ENCODE results near the gene PCDHA2.
A peak's percentile ranks its signal among the peaks of the same experiment; 100 is the strongest.
"Not testable (repeated sequence)": the region's sequence is repeated elsewhere in the genome, so short reads cannot be mapped to it uniquely, and the experiment has no call there.

PCDHA2 gene

DNA sequence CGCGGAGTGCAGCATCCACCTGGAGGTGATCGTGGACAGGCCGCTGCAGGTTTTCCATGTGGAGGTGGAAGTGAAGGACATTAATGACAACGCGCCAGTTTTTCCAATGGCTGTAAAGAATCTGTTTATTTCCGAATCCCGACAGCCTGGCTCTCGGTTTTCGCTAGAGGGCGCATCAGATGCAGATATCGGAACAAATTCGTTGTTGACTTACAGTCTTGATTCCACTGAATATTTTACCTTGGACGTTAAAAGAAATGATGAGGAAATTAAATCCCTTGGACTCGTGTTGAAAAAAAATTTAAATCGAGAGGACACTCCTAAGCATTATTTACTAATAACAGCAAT lies 6.8 kb downstream of the PCDHA2 start:
- Histone ChIP-seq H3K36me3 (ENCODE audit: insufficient read depth, low read length) (no peaks in the 10 kb centered on the region), H3K4me1 (ENCODE audit: insufficient read depth, low read length) (no peaks in the 10 kb centered on the region), H3K9ac (ENCODE audit: low read depth, low read length) (no peak overlapping the region), H3K9me3 (ENCODE audit: control insufficient read depth, insufficient read depth, low read length) (peaks cover 5% of the 10 kb centered on the region; the same call in 1 of the 2 replicates)

DNA sequence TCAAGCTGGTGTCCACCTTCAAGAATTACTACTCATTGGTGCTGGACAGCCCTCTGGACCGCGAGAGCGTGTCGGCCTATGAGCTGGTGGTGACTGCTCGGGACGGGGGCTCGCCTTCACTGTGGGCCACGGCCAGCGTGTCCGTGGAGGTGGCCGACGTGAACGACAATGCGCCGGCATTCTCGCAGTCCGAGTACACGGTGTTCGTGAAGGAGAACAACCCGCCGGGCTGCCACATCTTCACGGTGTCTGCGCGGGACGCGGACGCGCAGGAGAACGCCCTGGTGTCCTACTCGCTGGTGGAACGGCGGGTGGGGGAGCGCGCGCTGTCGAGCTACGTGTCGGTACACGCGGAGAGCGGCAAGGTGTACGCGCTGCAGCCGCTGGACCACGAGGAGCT lies 7.7 kb downstream of the PCDHA2 start:
- H3K9ac ChIP-seq (ENCODE audit: low read depth, low read length); H3K4me1 ChIP-seq (ENCODE audit: insufficient read depth, low read length); H3K36me3 ChIP-seq (ENCODE audit: insufficient read depth, low read length); H3K9me3 ChIP-seq (ENCODE audit: control insufficient read depth, insufficient read depth, low read length): not testable (repeated sequence)

DNA sequence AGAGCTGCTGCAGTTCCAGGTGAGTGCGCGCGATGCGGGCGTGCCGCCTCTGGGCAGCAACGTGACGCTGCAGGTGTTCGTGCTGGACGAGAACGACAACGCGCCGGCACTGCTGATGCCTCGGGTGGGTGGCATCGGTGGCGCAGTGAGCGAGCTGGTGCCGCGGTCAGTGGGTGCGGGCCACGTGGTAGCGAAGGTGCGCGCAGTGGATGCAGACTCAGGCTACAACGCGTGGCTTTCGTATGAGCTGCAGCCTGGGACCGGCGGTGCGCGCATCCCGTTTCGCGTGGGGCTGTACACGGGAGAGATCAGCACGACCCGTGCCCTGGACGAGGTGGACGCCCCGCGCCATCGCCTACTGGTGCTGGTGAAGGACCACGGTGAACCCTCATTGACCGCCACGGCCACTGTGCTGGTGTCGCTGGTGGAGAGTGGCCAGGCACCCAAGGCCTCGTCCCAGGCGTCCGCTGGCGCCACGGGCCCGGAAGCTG lies 8.2 kb downstream of the PCDHA2 start:
- Histone ChIP-seq H3K36me3 (ENCODE audit: insufficient read depth, low read length) (no peaks in the 10 kb centered on the region), H3K9me3 (ENCODE audit: control insufficient read depth, insufficient read depth, low read length) (peaks cover 5% of the 10 kb centered on the region; the same call in 1 of the 2 replicates), H3K4me1 (ENCODE audit: insufficient read depth, low read length) (no peaks in the 10 kb centered on the region), H3K9ac (ENCODE audit: low read depth, low read length) (no peak overlapping the region)

DNA sequence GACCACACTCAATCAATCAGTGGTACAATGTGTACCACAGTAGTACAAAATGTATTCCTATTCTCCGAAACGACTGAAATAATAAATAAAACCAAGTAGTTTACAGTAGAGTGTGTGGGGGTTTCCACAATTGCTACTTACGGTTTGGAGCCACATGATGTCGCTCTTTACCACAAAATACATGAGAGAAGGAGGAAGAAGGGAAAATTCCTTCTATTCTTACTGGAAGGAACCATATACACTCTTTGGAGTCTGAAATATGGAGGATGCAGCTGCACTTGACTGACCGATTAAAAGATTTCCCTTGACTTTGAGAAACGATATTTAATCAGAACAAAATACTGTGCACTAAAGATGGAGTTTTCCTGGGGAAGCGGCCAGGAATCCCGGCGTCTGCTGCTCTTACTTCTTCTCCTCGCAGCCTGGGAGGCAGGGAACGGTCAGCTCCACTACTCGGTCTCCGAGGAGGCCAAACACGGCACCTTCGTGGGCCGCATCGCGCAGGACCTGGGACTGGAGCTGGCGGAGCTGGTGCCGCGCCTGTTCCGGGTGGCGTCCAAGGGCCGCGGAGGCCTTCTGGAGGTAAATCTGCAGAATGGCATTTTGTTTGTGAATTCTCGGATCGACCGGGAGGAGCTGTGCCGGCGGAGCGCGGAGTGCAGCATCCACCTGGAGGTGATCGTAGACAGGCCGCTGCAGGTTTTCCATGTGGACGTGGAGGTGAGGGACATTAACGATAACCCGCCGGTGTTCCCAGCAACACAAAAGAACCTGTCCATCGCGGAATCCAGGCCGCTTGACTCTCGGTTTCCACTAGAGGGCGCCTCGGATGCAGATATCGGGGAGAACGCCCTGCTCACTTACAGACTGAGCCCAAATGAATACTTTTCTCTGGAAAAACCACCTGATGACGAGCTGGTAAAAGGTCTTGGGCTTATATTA lies 12.5 kb downstream of the PCDHA2 start, which contains the start of gene PCDHA4:
Gene PCDHA4, plus strand, starts transcription at position 235 of the 942 bp plus-strand sequence.
- no peaks in the 10 kb centered on the region for H3K4me1 ChIP-seq (ENCODE audit: insufficient read depth, low read length)
- H3K9ac ChIP-seq (ENCODE audit: low read depth, low read length), result peak within 1 kb of the TSS; percentile 67

DNA sequence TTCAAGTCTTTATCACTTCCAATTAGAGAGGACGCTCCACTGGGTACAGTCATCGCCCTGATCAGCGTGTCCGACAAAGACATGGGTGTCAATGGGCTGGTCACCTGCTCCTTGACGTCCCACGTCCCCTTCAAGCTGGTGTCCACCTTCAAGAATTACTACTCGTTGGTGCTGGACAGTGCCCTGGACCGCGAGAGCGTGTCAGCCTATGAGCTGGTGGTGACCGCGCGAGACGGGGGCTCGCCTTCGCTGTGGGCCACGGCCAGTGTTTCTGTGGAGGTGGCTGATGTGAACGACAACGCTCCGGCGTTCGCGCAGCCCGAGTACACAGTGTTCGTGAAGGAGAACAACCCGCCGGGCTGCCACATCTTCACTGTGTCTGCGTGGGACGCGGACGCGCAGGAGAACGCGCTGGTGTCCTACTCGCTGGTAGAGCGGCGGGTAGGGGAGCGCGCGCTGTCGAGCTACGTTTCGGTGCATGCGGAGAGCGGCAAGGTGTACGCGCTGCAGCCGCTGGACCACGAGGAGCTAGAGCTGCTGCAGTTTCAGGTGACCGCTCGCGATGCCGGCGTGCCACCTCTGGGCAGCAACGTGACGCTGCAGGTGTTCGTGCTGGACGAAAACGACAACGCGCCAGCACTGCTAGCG lies 13.7 kb downstream of the PCDHA2 start:
- H3K36me3 ChIP-seq (ENCODE audit: insufficient read depth, low read length), result not testable (repeated sequence)

More for the DNA sequence above, 12.5 kb downstream of the PCDHA2 start, which contains the start of gene PCDHA4:
- 0 out of 2 replicates have a peak, but pooled peaks cover under 1% of the 10 kb centered on the region for H3K9me3 ChIP-seq (ENCODE audit: control insufficient read depth, insufficient read depth, low read length)
- no peaks in the 10 kb centered on the region for H3K36me3 ChIP-seq (ENCODE audit: insufficient read depth, low read length)

DNA sequence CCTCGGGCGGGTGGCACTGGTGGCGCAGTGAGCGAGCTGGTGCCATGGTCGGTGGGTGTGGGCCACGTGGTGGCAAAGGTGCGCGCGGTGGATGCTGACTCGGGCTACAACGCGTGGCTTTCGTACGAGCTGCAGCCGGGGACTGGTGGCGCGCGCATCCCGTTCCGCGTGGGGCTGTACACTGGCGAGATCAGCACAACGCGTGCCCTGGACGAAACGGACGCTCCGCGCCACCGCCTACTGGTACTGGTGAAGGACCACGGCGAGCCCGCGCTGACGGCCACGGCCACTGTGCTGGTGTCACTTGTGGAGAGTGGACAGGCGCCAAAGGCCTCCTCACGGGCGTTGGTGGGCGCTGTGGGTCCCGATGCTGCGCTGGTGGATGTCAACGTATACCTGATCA lies 14.2 kb downstream of the PCDHA2 start:
- Histone ChIP-seq H3K36me3 (ENCODE audit: insufficient read depth, low read length) (no peaks in the 10 kb centered on the region), H3K9ac (ENCODE audit: low read depth, low read length) (no peak overlapping the region), H3K4me1 (ENCODE audit: insufficient read depth, low read length) (no peaks in the 10 kb centered on the region), H3K9me3 (ENCODE audit: control insufficient read depth, insufficient read depth, low read length) (no peaks in the 10 kb centered on the region)

More for the DNA sequence above, 13.7 kb downstream of the PCDHA2 start:
- not testable (repeated sequence) for H3K4me1 ChIP-seq (ENCODE audit: insufficient read depth, low read length); H3K9ac ChIP-seq (ENCODE audit: low read depth, low read length); H3K9me3 ChIP-seq (ENCODE audit: control insufficient read depth, insufficient read depth, low read length)

DNA sequence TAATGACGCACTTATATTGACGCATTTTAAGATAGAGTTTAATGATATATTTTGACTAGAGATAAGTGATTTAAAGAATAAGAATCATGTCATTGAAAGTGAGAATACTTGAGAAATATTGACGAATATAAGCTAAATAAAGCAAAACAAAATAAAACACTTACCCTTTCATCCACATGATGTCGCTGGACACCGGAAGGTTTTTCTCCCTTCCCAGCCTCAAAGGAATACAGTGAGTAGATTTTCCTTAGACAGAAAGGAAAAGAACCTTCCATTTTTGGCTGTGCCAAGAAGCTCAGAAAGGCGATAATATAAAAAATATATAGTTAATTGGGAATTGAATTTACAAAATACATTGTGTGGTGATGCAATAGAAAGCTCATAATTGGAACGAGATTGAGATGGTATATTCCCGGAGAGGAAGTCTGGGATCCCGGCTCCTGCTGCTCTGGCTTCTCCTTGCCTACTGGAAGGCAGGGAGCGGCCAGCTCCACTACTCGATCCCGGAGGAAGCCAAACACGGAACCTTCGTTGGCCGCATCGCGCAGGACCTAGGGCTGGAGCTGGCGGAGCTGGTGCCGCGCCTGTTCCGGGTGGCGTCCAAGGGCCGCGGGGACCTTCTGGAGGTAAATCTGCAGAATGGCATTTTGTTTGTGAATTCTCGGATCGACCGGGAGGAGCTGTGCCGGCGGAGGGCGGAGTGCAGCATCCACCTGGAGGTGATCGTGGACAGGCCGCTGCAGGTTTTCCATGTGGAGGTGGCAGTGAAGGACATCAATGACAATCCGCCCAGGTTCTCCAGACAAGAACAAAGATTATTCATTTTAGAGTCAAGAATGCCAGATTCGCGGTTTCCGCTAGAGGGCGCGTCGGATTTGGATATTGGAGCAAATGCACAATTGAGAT lies 27.0 kb downstream of the PCDHA2 start, which contains the start of gene PCDHA5:
Gene PCDHA5, plus strand, starts transcription at position 239 of the 906 bp plus-strand sequence.
- H3K9me3 ChIP-seq (ENCODE audit: control insufficient read depth, insufficient read depth, low read length), result no peaks in the 10 kb centered on the region
- H3K4me1 ChIP-seq (ENCODE audit: insufficient read depth, low read length), result no peaks in the 10 kb centered on the region
- H3K9ac ChIP-seq (ENCODE audit: low read depth, low read length), result no peak within 1 kb of the TSS
- no peaks in the 10 kb centered on the region for H3K36me3 ChIP-seq (ENCODE audit: insufficient read depth, low read length)

DNA sequence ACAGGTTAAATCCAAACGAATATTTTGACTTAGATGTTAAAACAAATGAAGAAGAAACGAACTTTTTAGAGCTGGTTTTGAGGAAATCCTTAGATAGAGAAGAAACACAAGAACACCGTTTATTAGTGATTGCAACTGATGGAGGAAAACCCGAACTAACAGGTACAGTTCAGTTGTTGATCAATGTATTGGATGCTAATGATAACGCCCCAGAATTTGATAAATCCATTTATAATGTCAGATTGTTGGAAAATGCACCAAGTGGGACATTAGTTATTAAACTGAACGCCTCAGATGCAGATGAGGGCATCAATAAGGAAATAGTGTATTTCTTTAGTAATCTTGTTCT lies 27.6 kb downstream of the PCDHA2 start:
- Histone ChIP-seq H3K9me3 (ENCODE audit: control insufficient read depth, insufficient read depth, low read length) (no peaks in the 10 kb centered on the region), H3K9ac (ENCODE audit: low read depth, low read length) (no peak overlapping the region), H3K36me3 (ENCODE audit: insufficient read depth, low read length) (no peaks in the 10 kb centered on the region), H3K4me1 (ENCODE audit: insufficient read depth, low read length) (no peaks in the 10 kb centered on the region)

DNA sequence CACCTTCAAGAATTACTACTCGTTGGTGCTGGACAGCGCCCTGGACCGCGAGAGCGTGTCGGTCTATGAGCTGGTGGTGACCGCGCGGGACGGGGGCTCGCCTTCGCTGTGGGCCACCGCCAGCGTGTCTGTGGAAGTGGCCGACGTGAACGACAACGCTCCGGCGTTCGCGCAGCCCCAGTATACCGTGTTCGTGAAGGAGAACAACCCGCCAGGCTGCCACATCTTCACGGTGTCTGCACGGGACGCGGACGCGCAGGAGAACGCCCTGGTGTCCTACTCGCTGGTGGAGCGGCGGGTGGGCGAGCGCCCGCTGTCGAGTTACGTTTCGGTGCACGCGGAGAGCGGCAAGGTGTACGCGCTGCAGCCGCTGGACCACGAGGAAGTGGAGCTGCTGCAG lies 28.3 kb downstream of the PCDHA2 start:
- not testable (repeated sequence) for H3K9ac ChIP-seq (ENCODE audit: low read depth, low read length); H3K4me1 ChIP-seq (ENCODE audit: insufficient read depth, low read length); H3K9me3 ChIP-seq (ENCODE audit: control insufficient read depth, insufficient read depth, low read length); H3K36me3 ChIP-seq (ENCODE audit: insufficient read depth, low read length)

DNA sequence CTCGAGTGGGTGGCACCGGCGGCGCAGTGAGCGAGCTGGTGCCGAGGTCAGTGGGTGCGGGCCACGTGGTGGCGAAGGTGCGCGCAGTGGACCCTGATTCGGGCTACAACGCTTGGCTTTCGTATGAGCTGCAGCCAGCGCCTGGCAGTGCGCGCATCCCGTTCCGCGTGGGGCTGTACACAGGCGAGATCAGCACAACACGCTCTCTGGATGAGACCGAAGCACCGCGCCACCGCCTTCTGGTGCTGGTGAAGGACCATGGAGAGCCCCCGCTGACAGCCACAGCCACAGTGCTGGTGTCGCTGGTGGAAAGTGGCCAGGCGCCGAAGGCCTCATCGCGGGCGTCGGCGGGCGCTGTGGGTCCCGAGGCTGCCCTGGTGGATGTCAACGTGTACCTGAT lies 28.8 kb downstream of the PCDHA2 start:
- Histone ChIP-seq H3K36me3 (ENCODE audit: insufficient read depth, low read length) (no peaks in the 10 kb centered on the region), H3K4me1 (ENCODE audit: insufficient read depth, low read length) (no peaks in the 10 kb centered on the region), H3K9me3 (ENCODE audit: control insufficient read depth, insufficient read depth, low read length) (no peaks in the 10 kb centered on the region), H3K9ac (ENCODE audit: low read depth, low read length) (no peak overlapping the region)

DNA sequence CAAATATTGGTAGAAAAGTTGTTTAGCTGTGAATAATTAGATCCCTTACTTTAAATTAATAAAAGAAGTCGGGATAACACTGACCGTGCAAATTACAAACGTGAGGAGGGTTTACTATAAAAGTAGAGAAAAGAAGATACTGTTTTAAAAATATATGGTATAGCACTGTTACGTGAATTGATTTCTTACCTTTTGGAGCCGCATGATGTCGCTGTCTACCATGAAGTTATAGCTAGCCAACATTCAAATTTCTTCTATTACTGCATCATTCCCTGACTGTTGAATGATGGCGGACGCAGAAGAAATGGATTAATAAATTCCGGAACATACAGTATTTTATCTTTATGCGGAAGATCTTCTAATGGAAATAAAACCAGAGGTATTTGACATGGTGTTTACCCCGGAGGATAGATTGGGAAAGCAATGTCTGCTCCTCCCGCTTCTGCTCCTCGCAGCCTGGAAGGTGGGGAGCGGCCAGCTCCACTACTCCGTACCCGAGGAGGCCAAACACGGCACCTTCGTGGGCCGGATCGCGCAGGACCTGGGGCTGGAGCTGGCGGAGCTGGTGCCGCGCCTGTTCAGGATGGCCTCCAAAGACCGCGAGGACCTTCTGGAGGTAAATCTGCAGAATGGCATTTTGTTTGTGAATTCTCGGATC lies 33.2 kb downstream of the PCDHA2 start, which contains the start of gene PCDHA6:
Gene PCDHA6, plus strand, starts transcription at position 257 of the 658 bp plus-strand sequence. Its CDS starts 132 bp downstream, at position 389.
- H3K9ac ChIP-seq (ENCODE audit: low read depth, low read length), result peak within 1 kb of the TSS; percentile 48
- H3K9me3 ChIP-seq (ENCODE audit: control insufficient read depth, insufficient read depth, low read length), result no peaks in the 10 kb centered on the region
- H3K36me3 ChIP-seq (ENCODE audit: insufficient read depth, low read length), result no peaks in the 10 kb centered on the region
- no peaks in the 10 kb centered on the region for H3K4me1 ChIP-seq (ENCODE audit: insufficient read depth, low read length)

DNA sequence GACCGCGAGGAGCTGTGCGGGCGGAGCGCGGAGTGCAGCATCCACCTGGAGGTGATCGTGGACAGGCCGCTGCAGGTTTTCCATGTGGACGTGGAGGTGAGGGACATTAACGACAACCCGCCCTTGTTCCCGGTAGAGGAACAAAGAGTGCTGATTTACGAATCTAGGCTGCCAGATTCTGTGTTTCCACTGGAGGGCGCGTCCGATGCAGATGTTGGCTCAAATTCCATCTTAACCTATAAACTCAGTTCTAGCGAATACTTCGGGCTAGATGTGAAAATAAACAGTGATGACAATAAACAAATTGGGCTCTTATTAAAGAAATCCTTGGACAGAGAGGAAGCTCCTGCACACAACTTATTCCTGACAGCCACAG lies 33.7 kb downstream of the PCDHA2 start:
- Histone ChIP-seq H3K36me3 (ENCODE audit: insufficient read depth, low read length) (no peaks in the 10 kb centered on the region), H3K9ac (ENCODE audit: low read depth, low read length) (peak overlapping the region; percentile 48; the same call in 1 of the 2 replicates), H3K9me3 (ENCODE audit: control insufficient read depth, insufficient read depth, low read length) (no peaks in the 10 kb centered on the region), H3K4me1 (ENCODE audit: insufficient read depth, low read length) (no peaks in the 10 kb centered on the region)

DNA sequence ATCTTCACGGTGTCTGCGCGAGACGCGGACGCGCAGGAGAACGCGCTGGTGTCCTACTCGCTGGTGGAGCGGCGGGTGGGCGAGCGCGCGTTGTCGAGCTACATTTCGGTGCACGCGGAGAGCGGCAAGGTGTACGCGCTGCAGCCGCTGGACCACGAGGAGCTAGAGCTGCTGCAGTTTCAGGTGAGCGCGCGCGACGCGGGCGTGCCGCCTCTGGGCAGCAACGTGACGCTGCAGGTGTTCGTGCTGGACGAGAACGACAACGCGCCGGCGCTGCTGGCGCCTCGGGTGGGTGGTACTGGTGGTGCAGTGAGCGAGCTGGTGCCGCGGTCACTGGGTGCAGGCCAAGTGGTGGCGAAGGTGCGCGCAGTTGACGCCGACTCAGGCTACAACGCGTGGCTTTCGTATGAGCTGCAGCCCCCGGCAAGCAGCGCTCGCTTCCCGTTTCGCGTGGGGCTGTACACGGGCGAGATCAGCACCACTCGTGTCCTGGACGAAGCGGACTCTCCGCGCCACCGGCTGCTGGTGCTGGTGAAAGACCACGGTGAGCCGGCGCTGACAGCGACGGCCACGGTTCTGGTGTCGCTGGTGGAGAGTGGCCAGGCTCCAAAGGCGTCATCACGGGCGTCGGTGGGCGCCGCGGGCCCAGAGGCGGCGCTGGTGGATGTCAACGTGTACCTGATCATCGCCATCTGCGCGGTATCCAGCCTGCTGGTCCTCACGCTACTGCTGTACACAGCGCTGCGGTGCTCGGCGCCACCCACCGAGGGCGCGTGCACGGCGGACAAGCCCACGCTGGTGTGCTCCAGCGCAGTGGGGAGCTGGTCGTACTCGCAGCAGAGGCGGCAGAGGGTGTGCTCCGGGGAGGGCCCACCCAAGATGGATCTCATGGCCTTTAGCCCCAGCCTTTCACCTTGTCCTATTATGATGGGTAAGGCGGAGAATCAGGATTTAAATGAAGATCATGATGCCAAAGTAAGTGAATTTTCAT lies 35.2 kb downstream of the PCDHA2 start:
- not testable (repeated sequence) for H3K9me3 ChIP-seq (ENCODE audit: control insufficient read depth, insufficient read depth, low read length); H3K9ac ChIP-seq (ENCODE audit: low read depth, low read length); H3K4me1 ChIP-seq (ENCODE audit: insufficient read depth, low read length); H3K36me3 ChIP-seq (ENCODE audit: insufficient read depth, low read length)

Measured in ES-I3 (cell line).